Chondrocyte (in vitro differentiated cells): ENCODE data around the gene TRIM65. TPM values are rescaled to one million over a fixed set of nuclear protein-coding genes. Genes with fewer than 3 reads are reported as not detected.
"Not testable (repeated sequence)": the region's sequence is repeated elsewhere in the genome, so short reads cannot be mapped to it uniquely, and the experiment has no call there.

Experiments used
- DNase-seq: peaks from one replicate; pipeline ENCODE4 v3.0.0; 2021; ENCODE audit warnings: mixed read lengths, low spot score
- H3K27ac Mint-ChIP-seq: one replicate; pipeline ENCODE4 v1.8.0; 2021; ENCODE audit warnings: mild to moderate bottlenecking, moderate library complexity, mixed read lengths; ENCODE audit not compliant: unreplicated experiment
- H3K27me3 Mint-ChIP-seq: 2 replicates; pipeline ENCODE4 v1.8.0; 2021; ENCODE audit warnings: low read depth, mixed read lengths
- H3K36me3 Mint-ChIP-seq: 2 replicates; pipeline ENCODE4 v1.8.0; 2021; ENCODE audit warnings: low read depth, mixed read lengths
- H3K4me1 Mint-ChIP-seq: 2 replicates; pipeline ENCODE4 v1.8.0; 2021; ENCODE audit warnings: low read depth, mild to moderate bottlenecking, mixed read lengths
- H3K4me3 Mint-ChIP-seq: one replicate; pipeline ENCODE4 v1.8.0; 2021; ENCODE audit warnings: mild to moderate bottlenecking, moderate library complexity, mixed read lengths; ENCODE audit not compliant: unreplicated experiment
- H3K9me3 Mint-ChIP-seq: 2 replicates; pipeline ENCODE4 v1.8.0; 2021; ENCODE audit warnings: low read depth, mixed read lengths
- total RNA-seq: library from RNA; stranded (reverse); gene quantifications from 3 replicates; pipeline ENCODE4 v1.2.1, GENCODE V29; 2021
- TF ChIP-seq, protein P1 (sequence below): fragments of 200-600 bp; sonication (generic); IDR thresholded peaks from 2 replicates; pipeline ENCODE4 v1.5.0; 2021; ENCODE audit warnings: antibody characterized with exemption, mild to moderate bottlenecking, moderate library complexity

TRIM65 gene
- total RNA-seq, 1 donor from 2014 or later, result 27.1 TPM

DNA sequence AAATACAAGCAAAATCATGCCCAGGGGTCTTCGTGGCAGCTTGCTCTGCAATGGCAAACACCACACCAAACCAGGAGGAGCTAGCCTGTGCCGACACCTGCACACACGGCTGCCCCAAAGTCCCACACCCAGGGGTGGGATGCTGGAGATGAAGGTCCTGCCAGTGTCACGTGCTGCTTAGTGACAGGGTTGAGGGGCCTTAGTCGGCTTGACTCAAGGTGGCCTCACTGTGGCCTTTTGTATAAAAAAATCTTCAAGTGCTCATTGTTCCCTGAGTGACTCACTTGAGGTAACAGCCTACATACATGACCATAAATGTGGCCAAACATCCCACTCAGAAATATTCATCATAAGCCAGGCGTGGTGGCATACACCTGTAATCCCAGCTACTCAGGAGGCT is 7.3 kb downstream of the TRIM65 start:
- Mint-ChIP-seq H3K4me3 (no peak overlapping the region), H3K27ac (no peak overlapping the region), H3K27me3 (no peaks in the 10 kb centered on the region), H3K9me3 (no peaks in the 10 kb centered on the region), H3K4me1 (peaks cover 8% of the 10 kb centered on the region), H3K36me3 (peaks cover 5% of the 10 kb centered on the region)
- DNase-seq, result no peak
- TF ChIP-seq, protein P1, sequence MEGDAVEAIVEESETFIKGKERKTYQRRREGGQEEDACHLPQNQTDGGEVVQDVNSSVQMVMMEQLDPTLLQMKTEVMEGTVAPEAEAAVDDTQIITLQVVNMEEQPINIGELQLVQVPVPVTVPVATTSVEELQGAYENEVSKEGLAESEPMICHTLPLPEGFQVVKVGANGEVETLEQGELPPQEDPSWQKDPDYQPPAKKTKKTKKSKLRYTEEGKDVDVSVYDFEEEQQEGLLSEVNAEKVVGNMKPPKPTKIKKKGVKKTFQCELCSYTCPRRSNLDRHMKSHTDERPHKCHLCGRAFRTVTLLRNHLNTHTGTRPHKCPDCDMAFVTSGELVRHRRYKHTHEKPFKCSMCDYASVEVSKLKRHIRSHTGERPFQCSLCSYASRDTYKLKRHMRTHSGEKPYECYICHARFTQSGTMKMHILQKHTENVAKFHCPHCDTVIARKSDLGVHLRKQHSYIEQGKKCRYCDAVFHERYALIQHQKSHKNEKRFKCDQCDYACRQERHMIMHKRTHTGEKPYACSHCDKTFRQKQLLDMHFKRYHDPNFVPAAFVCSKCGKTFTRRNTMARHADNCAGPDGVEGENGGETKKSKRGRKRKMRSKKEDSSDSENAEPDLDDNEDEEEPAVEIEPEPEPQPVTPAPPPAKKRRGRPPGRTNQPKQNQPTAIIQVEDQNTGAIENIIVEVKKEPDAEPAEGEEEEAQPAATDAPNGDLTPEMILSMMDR, result no peak

DNA sequence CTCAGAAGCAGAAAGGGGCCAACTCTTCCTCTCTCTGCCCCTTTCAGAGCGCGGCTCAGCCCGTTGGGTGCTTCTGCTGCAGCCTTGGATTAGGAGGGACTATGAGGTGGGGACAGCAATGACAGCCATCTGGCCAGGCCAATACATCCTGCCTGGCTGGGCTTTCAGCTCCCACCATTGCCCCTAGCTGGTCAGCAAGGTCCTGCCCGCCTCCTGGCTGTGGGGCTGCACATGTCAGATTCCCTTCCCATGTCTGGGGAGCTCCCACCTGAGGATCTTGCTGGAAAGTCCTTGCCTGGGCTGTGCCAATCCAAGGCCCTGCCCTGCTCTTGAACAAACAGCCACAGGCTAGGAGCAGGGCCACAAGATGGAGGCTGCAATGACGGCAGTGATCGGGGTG is 8.3 kb downstream of the TRIM65 start:
- no peaks in the 10 kb centered on the region for H3K9me3 Mint-ChIP-seq
- TF ChIP-seq, protein P1, result no peak
- H3K36me3 Mint-ChIP-seq, result peaks cover 5% of the 10 kb centered on the region
- H3K27me3 Mint-ChIP-seq, result no peaks in the 10 kb centered on the region
- H3K4me1 Mint-ChIP-seq, result no peaks in the 10 kb centered on the region
- no peak overlapping the region for H3K27ac Mint-ChIP-seq
- H3K4me3 Mint-ChIP-seq, result no peak overlapping the region
- DNase-seq, result no peak

DNA sequence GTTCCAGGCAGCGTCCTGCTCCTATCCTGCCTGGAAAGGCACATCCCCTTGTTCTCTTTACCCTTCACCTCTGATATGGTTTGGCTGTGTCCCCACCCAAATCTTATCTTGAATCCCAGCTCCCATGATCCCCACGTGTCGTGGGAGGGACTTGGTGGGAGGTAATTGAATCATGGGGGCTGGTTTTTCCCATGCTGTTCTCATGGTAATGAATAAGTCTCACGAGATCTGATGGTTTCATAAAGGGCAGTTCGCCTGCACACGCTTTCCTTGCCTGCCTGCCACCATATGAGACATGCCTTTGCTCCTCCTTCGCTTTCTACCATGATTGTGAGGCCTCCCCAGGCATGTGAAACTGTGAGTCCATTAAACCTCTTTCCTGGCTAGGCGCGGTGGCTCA is 10.9 kb downstream of the TRIM65 start:
- H3K27me3 Mint-ChIP-seq, H3K4me1 Mint-ChIP-seq, DNase-seq, H3K9me3 Mint-ChIP-seq, H3K27ac Mint-ChIP-seq, H3K4me3 Mint-ChIP-seq, H3K36me3 Mint-ChIP-seq: not testable (repeated sequence)

DNA sequence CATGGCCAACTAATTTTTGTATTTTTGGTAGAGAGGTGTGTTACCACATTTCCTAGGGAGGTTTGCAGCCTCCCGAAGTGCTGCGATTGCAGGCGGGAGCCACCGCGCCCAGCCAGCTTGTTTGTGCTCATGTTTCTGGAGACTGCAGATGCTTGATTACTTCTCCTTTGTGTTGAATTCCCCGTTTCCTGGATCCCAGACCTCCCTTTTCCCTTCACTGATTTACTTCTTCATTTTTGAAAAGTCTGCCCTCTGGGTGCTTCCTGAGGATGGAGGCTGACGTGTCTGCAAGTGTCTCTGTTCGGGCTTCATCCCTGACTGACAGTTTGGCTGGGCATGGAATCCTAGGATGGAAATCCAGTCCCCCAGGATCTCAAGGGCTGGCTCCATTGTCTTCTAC is 11.3 kb downstream of the TRIM65 start:
- Mint-ChIP-seq H3K27me3 (no peaks in the 10 kb centered on the region), H3K9me3 (no peaks in the 10 kb centered on the region), H3K36me3 (peaks cover 4% of the 10 kb centered on the region), H3K4me3 (no peak overlapping the region), H3K27ac (no peak overlapping the region), H3K4me1 (no peaks in the 10 kb centered on the region)
- TF ChIP-seq, protein P1, result no peak
- DNase-seq, result no peak

DNA sequence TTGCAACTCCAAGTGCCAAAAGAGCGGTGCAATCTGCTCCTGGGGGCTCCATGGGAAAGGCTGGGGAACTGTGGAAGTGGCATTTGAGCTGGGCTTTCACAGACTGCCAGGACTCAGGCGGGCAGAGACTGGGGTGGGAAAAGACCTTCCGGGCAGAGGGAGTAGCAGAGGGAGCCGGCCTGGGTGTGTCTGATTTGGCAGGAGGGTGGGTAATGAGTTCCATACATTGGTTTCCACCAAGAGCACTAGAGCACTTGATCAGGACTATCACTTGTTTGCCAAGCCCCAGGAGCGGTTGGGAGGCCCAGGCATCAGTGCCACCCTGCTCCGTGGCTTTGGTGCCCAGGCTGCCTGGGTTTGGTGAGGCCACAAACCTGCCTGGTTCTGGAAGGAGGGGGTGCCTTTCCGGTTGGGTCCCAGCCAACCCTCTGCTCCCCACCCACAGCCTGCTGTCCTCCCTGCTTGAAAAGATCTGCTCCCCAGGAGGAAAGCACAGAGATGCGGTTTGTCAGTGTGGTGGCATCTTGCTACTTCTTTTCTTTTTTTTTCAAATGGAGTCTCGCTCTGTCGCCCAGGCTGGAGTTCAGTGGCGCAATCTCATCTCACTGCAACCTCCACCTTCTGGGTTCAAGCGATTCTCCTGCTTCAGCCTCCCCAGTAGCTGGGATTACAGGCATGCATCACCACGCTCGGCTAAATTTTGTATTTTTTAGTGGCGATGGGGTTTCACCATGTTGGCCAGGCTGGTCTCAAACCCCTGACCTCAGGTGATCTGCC is 14.9 kb downstream of the TRIM65 start:
- H3K27me3 Mint-ChIP-seq, result no peaks in the 10 kb centered on the region
- TF ChIP-seq, protein P1, result no peak
- no peak overlapping the region for H3K27ac Mint-ChIP-seq
- H3K4me3 Mint-ChIP-seq, result no peak overlapping the region
- DNase-seq, result no peak
- H3K9me3 Mint-ChIP-seq, result no peaks in the 10 kb centered on the region
- H3K4me1 Mint-ChIP-seq, result peaks cover 11% of the 10 kb centered on the region
- no peaks in the 10 kb centered on the region for H3K36me3 Mint-ChIP-seq

DNA sequence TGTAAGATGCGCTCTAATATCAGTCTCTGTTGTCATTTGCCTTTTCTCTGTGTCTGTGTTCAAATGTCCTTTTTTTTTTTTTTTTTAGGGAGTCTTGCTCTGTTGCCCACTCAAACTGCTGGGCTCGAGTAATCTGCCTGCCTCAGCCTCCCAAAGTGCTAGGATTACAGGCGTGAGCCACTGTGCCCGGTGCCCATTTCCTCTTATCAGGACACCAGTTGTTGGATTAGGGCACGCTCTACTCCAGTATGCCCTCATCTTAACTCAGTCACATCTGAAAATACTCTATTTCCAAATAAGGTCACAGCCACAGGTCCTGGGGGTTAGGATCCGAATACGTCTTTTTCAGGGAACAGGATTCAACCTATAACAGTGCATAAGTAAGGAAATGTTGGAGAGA is 16.5 kb downstream of the TRIM65 start:
- H3K27ac Mint-ChIP-seq, result no peak overlapping the region

More for the DNA sequence above, 16.5 kb downstream of the TRIM65 start:
- Mint-ChIP-seq H3K4me1 (peaks cover 27% of the 10 kb centered on the region), H3K4me3 (no peak overlapping the region), H3K36me3 (no peaks in the 10 kb centered on the region), H3K9me3 (no peaks in the 10 kb centered on the region), H3K27me3 (no peaks in the 10 kb centered on the region)
- TF ChIP-seq, protein P1, result no peak
- no peak for DNase-seq
